ENCODE data around the gene TBC1D7.

Gene TBC1D7

DNA sequence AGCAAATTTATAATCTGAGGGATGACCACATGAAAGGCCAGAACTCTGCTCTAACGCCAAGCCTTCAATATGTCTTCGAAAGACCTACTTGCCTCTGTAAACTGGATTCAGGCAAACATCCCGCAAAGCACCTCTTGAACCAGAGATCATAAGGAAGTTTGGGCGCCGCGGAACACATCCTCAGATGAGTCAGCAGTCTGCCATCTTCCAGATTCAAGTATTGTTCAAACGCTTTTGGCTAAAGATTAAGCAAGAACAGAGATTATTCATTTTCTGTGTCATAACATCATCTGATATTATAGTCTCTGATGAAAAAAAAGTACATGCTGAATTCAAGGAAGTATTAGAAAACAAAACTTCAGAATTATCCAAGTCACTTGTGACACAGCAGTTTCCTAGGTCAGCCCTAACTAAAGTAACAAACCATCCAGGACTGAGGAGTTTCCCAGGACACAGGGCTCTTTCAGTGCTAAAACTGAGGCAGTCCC lies 20.8 kb downstream of the TBC1D7 start:
- TF ChIP-seq PAX5 (IDR thresholded peaks at IDR 0.05; ENCODE audit: insufficient read depth, low read length, severe bottlenecking), result no peak
- DNase-seq (ENCODE audit: insufficient read length, low spot score) (no peak), FAIRE-seq (no peak)

DNA sequence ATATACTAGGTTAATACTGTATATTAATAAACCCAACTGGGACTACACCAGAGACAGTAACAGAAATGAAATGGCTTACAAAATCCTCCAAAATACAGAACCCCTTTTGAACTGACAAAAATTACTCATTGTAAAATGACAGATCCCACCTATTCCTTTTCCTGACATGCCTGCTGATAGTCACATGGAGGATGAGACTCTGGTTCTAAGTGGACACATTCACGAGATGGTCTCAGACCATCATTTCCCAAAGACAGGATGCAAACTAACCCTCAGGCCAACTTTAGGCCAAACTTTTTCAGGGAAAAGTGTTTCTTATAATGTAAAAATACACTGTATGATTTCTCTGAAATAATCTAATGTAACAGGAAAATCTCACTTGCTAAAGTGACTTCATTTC lies 22.5 kb downstream of the TBC1D7 start:
- no peak for DNase-seq (ENCODE audit: insufficient read length, low spot score)
- no peak for FAIRE-seq
- no peak for TF ChIP-seq SPI1 (IDR thresholded peaks at IDR 0.05; ENCODE audit: low read depth, low read length)
- TF ChIP-seq POLR2AphosphoS5 (IDR thresholded peaks at IDR 0.05; ENCODE audit: low read depth, low read length), result no peak
- TF ChIP-seq POU2F2 (IDR thresholded peaks at IDR 0.05; ENCODE audit: low read depth, low read length), result no peak
- TF ChIP-seq PAX5 (IDR thresholded peaks at IDR 0.05; ENCODE audit: insufficient read depth, low read length, severe bottlenecking), result no peak
- no peak for TF ChIP-seq POLR2A (IDR thresholded peaks at IDR 0.05; ENCODE audit: low read depth, low read length)
- no peak for TF ChIP-seq TAF1 (IDR thresholded peaks at IDR 0.05; ENCODE audit: low read depth, low read length)

DNA sequence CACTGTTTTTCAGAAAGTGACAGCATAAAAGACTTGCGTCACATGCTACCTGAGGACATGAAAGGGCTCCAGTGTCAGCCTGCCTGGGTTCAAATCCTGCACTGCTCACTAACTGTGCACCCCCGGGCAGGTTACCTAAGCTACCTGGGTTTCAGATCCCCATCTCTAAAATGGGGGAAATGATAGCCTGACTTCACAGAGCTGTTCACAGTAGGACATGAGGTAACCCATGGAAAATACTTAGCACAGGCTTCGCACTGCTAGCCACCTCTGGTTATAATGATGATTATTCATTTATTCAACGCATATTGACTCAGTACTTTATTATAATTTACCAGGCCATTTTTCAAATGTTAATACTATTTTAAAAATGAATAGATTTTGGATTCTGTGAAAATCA lies 23.0 kb downstream of the TBC1D7 start:
- no peak for TF ChIP-seq POLR2AphosphoS5 (IDR thresholded peaks at IDR 0.05; ENCODE audit: low read depth, low read length)
- TF ChIP-seq SPI1 (IDR thresholded peaks at IDR 0.05; ENCODE audit: low read depth, low read length), result peak; percentile 63
- no peak for TF ChIP-seq POU2F2 (IDR thresholded peaks at IDR 0.05; ENCODE audit: low read depth, low read length)
- no peak for FAIRE-seq

DNA sequence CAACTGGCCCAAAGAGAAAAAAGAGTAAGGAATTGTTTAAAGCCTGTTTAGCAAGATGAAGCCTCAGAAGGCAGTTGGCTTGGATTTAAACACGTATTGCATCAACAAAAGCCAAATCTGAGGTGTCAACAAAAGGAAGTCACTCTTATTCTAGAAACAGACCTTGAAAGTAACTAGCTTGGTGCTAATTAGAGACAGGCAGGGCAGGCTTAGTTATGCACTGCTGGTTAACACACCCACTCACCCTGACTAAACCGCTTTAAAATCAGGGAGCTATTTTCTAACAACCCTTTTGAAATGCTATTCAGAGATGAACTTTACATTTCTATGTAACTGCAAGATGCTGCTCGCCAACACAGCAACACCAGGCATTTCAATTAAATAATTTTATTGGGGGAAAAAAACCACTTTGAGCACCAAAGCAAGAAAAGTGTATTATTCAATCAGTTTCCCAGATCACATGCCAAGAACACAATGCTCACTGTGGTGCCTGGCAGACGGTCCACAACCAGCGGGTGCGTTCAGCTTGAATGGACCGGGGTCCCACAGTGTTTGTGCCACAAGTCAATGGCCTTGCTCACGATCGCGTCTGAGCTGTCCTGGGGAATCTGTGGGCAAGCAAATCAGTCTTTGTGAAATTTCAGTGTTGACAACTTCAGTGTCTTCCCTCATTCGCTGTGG lies 23.6 kb downstream of the TBC1D7 start:
- TF ChIP-seq POLR2AphosphoS5 (IDR thresholded peaks at IDR 0.05; ENCODE audit: low read depth, low read length) (no peak), POU2F2 (IDR thresholded peaks at IDR 0.05; ENCODE audit: low read depth, low read length) (peak; percentile 80; the same call in 1 of the 2 replicates), SPI1 (IDR thresholded peaks at IDR 0.05; ENCODE audit: low read depth, low read length) (peak; percentile 51), PAX5 (IDR thresholded peaks at IDR 0.05; ENCODE audit: insufficient read depth, low read length, severe bottlenecking) (peak; percentile 30), TAF1 (IDR thresholded peaks at IDR 0.05; ENCODE audit: low read depth, low read length) (no peak), POLR2A (IDR thresholded peaks at IDR 0.05; ENCODE audit: low read depth, low read length) (no peak)
- DNase-seq (ENCODE audit: insufficient read length, low spot score), result no peak
- FAIRE-seq, result peak; percentile 82

More for the DNA sequence above, 23.0 kb downstream of the TBC1D7 start:
- DNase-seq (ENCODE audit: insufficient read length, low spot score), result no peak

DNA sequence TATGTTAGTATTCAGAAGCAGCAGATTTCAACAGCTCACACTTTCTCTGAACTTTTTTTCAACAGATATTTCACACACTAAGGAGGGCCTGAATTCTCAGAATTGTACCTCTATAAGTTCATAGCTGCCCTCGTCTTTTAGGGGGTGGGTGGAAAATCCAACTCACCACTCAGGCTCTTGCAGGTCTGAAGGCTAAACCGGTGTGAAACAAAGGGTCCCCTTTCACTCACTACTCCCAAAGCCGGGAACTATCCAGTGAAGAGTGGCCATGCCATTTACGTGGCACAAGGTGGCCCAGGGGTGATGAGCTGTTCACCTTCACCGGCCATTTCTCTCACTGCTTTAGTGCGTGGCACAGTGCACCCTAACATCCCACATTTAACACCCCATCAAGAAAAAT lies 24.2 kb downstream of the TBC1D7 start:
- DNase-seq (ENCODE audit: insufficient read length, low spot score), result no peak
- no peak for TF ChIP-seq PAX5 (IDR thresholded peaks at IDR 0.05; ENCODE audit: insufficient read depth, low read length, severe bottlenecking)
- TF ChIP-seq POU2F2 (IDR thresholded peaks at IDR 0.05; ENCODE audit: low read depth, low read length), result no peak
- no peak for TF ChIP-seq TAF1 (IDR thresholded peaks at IDR 0.05; ENCODE audit: low read depth, low read length)
- TF ChIP-seq SPI1 (IDR thresholded peaks at IDR 0.05; ENCODE audit: low read depth, low read length), result no peak
- TF ChIP-seq POLR2AphosphoS5 (IDR thresholded peaks at IDR 0.05; ENCODE audit: low read depth, low read length), result no peak
- TF ChIP-seq POLR2A (IDR thresholded peaks at IDR 0.05; ENCODE audit: low read depth, low read length), result no peak
- peak; percentile 13 for FAIRE-seq

DNA sequence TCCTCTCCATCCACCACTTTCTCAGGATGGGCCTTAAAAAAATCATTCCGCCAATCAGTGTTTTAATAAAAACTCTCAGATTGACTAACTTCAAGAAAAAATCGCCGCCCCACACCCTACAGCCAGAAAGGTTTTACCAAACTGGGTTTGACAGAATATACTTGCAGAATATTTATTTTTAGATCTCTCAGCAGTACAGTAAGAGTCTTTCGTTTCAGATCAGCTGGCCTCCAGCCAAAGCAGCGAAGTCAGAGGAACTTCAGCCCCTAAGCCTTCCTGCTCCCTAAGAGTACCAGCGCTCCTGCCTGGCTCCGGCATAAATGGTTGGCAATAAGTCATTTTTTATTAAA lies 24.7 kb downstream of the TBC1D7 start:
- peak; percentile 41 for DNase-seq (ENCODE audit: insufficient read length, low spot score)
- TF ChIP-seq TAF1 (IDR thresholded peaks at IDR 0.05; ENCODE audit: low read depth, low read length) (no peak), POLR2AphosphoS5 (IDR thresholded peaks at IDR 0.05; ENCODE audit: low read depth, low read length) (no peak), PAX5 (IDR thresholded peaks at IDR 0.05; ENCODE audit: insufficient read depth, low read length, severe bottlenecking) (peak; percentile 14)
- no peak for FAIRE-seq

DNA sequence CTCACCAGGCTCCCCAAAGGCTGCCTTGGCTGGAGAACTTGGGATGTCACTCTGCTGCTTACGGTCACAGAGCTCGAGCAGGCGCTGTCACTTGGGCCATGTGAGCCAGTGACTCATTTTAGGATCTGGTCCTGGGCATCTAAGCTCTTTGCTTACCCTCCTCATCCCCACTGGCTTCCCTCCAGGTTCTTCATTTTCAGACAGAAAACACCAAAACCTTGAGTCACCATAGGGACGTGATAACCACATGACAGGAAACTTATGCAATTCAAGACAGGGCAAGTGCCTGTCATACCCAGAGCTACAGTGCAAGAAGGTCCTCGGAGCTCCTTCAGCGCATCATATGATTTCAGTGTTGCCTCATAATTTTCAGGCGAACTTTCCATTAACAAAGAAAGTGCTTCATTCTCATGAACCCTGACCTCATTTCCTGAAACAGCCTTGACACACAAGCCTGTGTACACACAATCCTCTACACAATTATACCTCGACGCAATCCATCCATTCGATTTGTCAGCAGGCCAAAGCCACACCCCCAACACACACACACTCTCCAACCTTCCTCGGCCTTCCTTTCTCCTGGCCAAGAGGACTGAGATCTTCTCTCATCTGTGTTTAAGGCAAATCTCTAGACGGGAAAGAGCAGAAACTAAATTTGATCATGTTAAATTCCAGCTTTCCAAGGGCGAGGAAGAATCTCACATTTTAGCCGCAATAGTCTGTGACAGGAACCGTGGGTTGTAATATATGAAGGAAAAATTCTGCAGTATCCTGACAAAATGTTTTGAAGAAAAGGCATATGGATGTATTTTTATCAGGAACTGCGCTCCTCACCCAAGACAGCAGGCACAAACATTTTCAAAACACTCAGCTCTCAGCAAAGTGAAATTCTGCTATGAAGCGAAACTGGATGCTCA lies 25.3 kb downstream of the TBC1D7 start:
- peak; percentile 40 for DNase-seq (ENCODE audit: insufficient read length, low spot score)
- no peak for TF ChIP-seq TAF1 (IDR thresholded peaks at IDR 0.05; ENCODE audit: low read depth, low read length)
- peak; percentile 26 for TF ChIP-seq PAX5 (IDR thresholded peaks at IDR 0.05; ENCODE audit: insufficient read depth, low read length, severe bottlenecking)
- no peak for TF ChIP-seq POLR2A (IDR thresholded peaks at IDR 0.05; ENCODE audit: low read depth, low read length)
- TF ChIP-seq POU2F2 (IDR thresholded peaks at IDR 0.05; ENCODE audit: low read depth, low read length), result peak; percentile 91
- TF ChIP-seq POLR2AphosphoS5 (IDR thresholded peaks at IDR 0.05; ENCODE audit: low read depth, low read length), result no peak; the same call in 1 of the 2 replicates
- TF ChIP-seq SPI1 (IDR thresholded peaks at IDR 0.05; ENCODE audit: low read depth, low read length), result peak; percentile 33
- peak; percentile 69 for FAIRE-seq

DNA sequence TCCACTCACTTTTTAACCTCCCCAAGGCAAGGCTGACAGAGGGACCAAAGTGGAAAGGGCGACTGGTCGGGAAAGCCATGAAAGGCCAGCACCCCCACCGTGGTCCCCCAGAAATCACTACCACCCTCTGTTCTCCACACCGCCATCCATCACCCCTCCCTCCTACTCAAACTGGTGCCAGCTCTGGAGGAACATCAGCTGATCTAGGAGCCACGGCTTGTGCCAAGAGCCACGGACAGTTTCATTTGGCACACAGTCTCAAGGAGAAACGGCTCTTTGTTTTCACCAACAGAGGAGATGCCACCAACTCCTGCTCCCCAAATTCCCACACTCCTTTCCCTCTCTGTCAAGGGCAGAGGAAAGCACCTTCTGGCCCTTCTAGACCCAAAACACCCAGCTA lies 26.0 kb downstream of the TBC1D7 start:
- FAIRE-seq (no peak), DNase-seq (ENCODE audit: insufficient read length, low spot score) (no peak)
- TF ChIP-seq TAF1 (IDR thresholded peaks at IDR 0.05; ENCODE audit: low read depth, low read length) (no peak), POLR2AphosphoS5 (IDR thresholded peaks at IDR 0.05; ENCODE audit: low read depth, low read length) (no peak), POLR2A (IDR thresholded peaks at IDR 0.05; ENCODE audit: low read depth, low read length) (no peak), PAX5 (IDR thresholded peaks at IDR 0.05; ENCODE audit: insufficient read depth, low read length, severe bottlenecking) (no peak), POU2F2 (IDR thresholded peaks at IDR 0.05; ENCODE audit: low read depth, low read length) (no peak), SPI1 (IDR thresholded peaks at IDR 0.05; ENCODE audit: low read depth, low read length) (no peak)

DNA sequence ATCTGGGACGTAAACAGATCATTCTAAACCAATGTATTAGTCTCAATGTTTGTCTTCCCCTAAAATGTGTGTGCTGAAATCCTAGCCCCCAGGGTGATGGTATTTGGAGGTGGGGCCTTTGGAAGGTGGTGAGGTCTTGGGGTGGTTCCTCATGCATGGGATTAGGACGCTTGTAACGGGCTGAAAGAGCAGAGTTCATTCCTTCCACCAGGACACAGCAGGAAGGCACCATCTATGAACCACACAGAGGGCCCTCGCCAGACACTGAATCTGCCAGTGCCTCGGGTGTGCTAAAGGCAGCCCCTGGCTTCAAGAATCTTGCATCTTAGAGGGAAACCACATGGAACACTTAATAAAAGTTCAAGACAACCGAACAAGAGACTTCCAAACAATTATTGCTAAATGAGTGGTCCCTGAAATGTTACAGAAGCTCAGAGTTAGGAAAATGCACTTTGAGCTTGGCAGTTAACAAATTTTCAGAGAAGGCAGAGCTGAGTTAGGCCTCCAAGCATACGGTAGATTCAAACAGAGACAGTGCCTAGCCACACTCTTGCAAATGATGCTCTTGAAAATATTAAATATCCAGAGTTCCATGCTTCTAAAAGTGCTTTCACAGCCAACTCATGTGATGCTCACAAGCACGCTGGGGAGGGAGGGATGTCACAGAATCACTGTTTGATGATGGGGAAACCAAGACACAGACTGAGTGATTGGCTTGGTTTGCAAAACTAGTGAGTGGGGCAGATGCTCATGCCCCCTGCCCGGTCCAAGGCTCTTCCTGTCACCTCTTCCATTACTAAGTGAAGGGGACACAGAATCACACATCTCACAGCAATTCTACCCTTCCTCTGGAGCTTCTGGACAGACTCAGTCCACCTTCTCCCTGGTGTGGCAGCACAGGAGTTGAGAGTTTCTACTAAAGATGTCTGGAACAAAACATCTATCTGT lies 27.4 kb downstream of the TBC1D7 start:
- no peak for FAIRE-seq

More for the DNA sequence above, 27.4 kb downstream of the TBC1D7 start:
- TF ChIP-seq POLR2A (IDR thresholded peaks at IDR 0.05; ENCODE audit: low read depth, low read length), result no peak
- no peak for TF ChIP-seq SPI1 (IDR thresholded peaks at IDR 0.05; ENCODE audit: low read depth, low read length)
- no peak for TF ChIP-seq POLR2AphosphoS5 (IDR thresholded peaks at IDR 0.05; ENCODE audit: low read depth, low read length)
- TF ChIP-seq PAX5 (IDR thresholded peaks at IDR 0.05; ENCODE audit: insufficient read depth, low read length, severe bottlenecking), result no peak
- TF ChIP-seq TAF1 (IDR thresholded peaks at IDR 0.05; ENCODE audit: low read depth, low read length), result no peak
- TF ChIP-seq POU2F2 (IDR thresholded peaks at IDR 0.05; ENCODE audit: low read depth, low read length), result no peak
- DNase-seq (ENCODE audit: insufficient read length, low spot score), result no peak

Measured in GM12891 (cell line).